Activated naive CD4-positive, alpha-beta T cell treated with Interleukin-2 at 50 U/mL for 16 hours (primary cell): ENCODE data around the gene PRKCA.
A peak's percentile ranks its signal among the peaks of the same experiment; 100 is the strongest.
"Not testable (repeated sequence)": the region's sequence is repeated elsewhere in the genome, so short reads cannot be mapped to it uniquely, and the experiment has no call there.

Experiments used
- DNase-seq: peaks from one replicate; pipeline ENCODE4 v3.0.0-alpha.2; 2020

PRKCA gene

GRCh38 chr17:66354981-66355380, 52.6 kb downstream of the PRKCA start:
- no peak for DNase-seq

- DNase-seq: no peak
Observed at GRCh38 chr17:66355510-66355909, 53.1 kb downstream of the PRKCA start.

DNA sequence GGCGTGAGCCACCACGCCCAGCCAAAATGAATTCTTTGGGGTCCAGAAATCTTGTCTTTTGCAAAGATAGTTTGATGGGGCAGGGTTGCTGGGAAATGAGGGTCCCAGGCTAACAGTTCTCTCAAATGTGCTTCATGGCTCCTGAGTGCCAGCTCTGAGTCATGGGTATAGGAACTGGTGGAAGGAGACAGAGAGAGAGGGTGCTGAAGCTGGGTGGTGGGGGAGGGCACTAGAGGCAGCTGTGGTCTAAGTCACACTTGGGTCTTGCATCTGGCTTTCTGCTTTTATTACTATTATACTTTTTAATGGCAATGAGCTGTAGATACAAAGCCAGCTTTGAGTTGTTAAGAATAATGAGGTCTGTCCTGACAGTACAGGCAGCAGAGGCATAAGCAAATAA, 54.6 kb downstream of the PRKCA start:
- no peak for DNase-seq

GRCh38 chr17:66359351-66359750, 56.9 kb downstream of the PRKCA start:
- DNase-seq: no peak

DNA sequence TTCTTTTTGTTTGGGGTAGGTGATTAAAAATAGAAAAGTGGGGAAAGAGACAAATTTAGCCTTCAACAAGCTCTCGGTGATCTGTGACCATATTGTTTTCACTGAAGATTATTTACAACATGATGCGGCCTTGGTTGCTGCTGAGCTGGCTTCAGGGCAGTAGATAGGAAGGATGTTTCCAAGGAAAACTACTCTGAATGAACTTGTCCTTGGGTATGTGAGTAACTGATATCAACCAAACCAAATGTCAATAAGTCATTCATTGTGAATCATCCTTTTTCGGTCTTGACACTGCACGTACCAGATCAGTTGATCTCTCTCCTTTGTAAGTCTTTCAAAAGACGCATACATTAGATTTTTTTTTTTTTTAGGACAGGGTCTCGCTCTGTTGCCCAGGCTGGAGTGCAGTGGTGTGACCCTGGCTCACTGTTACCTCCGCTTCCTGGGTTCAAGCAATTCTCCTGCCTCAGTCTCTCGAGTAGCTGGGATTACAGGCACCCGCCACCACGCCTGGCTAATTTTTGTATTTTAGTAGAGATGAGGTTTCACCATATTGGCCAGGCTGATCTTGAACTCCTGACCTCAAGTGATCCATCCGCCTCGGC, 58.6 kb downstream of the PRKCA start:
- DNase-seq: not testable (repeated sequence)

DNA sequence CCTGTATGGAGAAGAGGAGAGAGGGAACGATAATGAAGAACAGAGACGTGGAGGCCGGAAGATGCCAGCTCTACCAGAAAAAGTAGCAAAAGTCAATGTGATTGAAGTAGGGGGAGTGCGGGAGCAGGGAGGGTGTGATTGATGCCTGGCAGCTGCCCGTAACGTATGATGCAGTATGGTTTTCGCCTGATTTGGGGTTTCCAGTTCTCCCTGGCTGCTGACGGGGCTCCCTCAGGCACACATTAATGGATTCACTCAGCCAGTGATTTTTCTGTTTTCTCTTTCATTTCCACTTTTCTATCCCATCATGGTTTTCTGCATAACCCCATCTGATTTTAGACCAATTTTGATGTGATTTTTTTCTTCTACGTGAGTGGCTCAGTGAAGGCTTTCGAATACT, 62.1 kb downstream of the PRKCA start:
- no peak for DNase-seq

DNA sequence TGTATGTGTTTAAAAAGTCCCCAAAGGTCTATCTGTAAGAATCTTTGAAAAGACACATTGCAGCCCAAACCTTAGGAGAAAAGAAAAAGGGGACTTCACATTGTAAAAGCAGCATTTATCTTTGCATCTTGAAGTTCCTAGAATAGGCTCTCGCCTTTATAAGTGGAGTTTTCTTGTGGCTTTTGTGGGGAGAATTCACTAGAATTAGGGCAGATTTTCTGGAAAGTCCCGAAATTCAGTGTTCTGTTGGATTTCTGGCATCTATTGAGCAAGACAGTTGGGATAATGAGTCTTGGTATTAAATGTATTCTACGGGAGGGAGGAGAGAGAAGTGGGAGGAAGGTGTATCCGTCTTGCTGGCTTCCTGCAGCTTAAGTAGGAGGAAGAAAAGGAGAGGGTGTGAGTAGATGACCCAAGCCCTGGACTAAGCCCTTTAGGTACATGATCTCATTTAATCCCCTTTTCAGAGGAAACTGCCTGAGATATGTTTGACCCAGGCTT, 62.6 kb downstream of the PRKCA start:
- no peak for DNase-seq

DNA sequence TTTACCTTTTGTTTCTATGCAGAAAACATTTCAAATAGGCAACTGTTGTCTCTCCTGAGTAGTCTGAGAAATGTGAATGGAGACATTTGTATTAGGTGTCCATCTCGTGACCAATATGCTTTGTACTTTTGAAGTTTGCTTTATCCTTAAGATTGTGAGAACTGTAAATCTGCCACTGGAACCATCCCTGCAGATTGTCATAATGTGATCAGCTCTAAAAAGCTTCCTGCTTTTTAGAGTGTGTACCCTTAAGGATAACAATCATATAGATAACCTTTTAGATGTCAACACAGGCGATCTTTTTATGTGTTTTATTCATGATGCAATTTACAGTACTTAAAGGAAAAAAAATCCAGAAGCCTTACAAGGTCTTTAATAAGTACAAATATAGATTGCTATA, 63.5 kb downstream of the PRKCA start:
- DNase-seq: no peak

DNA sequence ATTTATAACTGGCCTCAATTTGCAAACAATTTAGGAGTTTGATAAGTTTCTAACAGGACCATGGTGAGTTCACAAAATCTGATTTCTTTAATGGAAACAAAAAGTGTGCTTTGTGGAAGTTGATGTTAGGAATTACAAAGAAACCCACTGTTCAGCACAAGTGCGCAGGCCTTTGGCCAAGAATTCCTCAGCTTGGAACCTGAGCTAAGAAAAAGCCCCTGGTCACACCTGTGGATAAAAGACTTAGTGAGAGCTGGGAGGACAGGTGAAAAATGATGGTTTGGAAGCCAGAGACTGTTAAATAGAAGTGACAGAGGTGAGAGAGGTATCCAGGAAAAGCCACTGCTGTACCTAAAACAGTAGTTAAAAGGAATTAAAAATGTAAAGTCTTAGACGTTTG, 64.7 kb downstream of the PRKCA start:
- DNase-seq: no peak

GRCh38 chr17:66369830-66370229, 67.4 kb downstream of the PRKCA start:
- DNase-seq: no peak

GRCh38 chr17:66371561-66371960, 69.1 kb downstream of the PRKCA start:
- no peak for DNase-seq

GRCh38 chr17:66372182-66372581, 69.8 kb downstream of the PRKCA start:
- no peak for DNase-seq

GRCh38 chr17:66373079-66373478, 70.7 kb downstream of the PRKCA start:
- DNase-seq: no peak

DNA sequence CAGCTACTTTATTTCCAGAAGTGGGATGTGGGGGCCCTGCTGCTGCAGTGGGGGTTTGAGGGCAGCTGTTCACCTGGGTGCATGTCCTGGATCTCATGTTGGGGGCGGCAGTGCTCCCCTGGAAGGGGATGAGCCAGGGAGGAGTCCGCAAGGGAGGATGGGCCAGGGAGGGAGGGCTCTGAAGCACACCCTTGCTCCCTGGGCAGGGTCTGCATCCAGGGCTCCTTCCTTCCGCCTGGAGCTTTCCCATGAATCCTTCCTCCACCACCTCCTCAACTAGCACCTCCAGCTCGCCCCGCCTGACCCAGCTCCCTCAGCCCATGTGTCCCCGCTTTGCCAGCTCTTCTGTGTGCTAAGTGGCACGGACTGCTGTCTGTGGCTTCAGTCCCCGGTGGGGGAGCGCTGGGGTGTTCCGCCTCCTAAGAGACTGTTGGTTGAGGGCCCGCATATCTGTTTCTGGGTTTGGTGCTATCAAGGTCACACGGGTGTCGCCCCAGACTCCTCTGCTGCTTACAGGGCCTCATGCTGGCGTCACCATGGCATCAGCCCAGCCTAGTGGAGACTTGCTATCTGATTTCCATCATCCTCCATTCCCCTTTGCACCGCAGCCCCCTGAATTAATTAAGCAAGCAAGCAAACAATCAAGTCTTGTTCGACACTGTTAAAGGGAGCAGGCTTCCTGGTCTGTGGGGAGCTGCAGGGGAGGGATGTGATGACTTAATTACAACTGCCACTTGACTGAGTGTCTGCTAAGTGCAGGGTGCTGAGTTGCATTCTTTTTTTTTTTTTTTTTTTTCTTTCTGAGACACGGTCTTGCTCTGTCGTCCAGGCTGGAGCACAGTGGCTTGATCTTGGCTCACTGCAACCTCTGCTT, 71.8 kb downstream of the PRKCA start:
- DNase-seq: peak; percentile 34

GRCh38 chr17:66375121-66375520, 72.7 kb downstream of the PRKCA start:
- no peak for DNase-seq

GRCh38 chr17:66378296-66378695, 75.9 kb downstream of the PRKCA start:
- DNase-seq: no peak

DNA sequence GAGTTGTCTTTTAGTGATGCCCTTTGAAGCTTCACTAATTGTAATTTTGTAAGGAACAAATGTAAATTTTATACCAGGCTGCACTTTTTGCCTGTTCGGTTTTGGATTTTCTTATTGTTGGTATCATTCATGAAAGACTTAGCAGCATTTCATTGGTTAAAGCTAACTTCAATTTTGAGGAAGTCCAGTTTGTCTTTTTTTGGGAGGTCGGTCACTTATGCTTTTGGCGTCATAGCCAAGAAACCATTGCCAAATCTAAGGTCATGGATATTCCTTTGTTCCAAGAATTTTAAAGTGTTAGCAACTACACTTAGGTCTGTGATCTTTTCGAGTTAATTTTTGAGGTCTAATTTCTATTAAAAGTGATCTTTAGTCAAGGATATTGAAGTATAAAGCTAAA, 77.1 kb downstream of the PRKCA start:
- DNase-seq: no peak

GRCh38 chr17:66379996-66380395, 77.6 kb downstream of the PRKCA start:
- DNase-seq: no peak

- no peak for DNase-seq
Observed at GRCh38 chr17:66381701-66382362, 79.4 kb downstream of the PRKCA start.

DNA sequence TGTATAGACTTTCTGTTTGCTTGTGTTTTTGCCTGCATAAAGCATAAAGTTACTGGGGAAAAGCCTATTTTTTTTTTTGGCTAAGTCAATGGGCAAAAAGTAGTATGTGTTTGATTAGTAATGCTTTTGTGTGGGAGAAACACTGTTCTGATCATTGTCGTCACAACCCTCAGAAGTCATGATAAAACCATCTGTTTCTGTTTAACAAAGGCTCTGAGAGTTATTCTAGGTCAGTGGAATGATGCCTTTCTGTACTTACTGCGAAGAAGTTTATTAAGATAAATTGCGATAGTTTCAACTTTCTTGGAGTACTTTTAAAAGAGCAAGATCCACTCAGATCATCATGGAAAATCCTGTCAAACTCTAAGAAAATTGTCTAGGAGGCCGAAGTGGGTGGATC, 80.9 kb downstream of the PRKCA start:
- DNase-seq: no peak

- DNase-seq: no peak
Observed at GRCh38 chr17:66386498-66387351, 84.3 kb downstream of the PRKCA start.

- DNase-seq: no peak
Observed at GRCh38 chr17:66387392-66387981, 85.1 kb downstream of the PRKCA start.
